PC-9 (cell line): ENCODE data around the gene DLEC1. TPM values are rescaled to one million over a fixed set of nuclear protein-coding genes. Genes with fewer than 3 reads are reported as not detected.

Experiments used
- BruUV-seq: library from RNA; stranded (reverse); fragments of 400-500 nt; replicated peaks from 2 replicates; lab custom pipeline; 2021; lab: Mats Ljungman, UMichigan
- CTCF ChIA-PET: fragments of 300-600 bp; sonication (Branson Sonifier 250); formaldehyde crosslinking; loops from one replicate; lab custom pipeline; 2022; ENCODE audit warnings: antibody characterized with exemption; lab: Charles Lee
- POLR2A ChIA-PET: fragments of 300-600 bp; sonication (Branson Sonifier 250); formaldehyde crosslinking; loops from one replicate; lab custom pipeline; 2022; ENCODE audit warnings: antibody characterized with exemption; ENCODE audit not compliant: unreplicated experiment; lab: Charles Lee
- DNase-seq, 2 experiments: peaks; one replicate each; pipeline versions ENCODE4 v3.0.0 to v3.0.0-alpha.2; 2015 to 2022; ENCODE audit warnings: mixed read lengths in 1 of 2
- H2AFZ ChIP-seq: fragments of 200-600 bp; sonication (generic); 2 replicates; pipeline ENCODE4 v1.8.1; 2017; ENCODE audit warnings: antibody characterized with exemption
- H3F3A ChIP-seq: fragments of 200-600 bp; sonication (generic); 2 replicates; pipeline ENCODE4 v1.8.1; 2017; ENCODE audit warnings: antibody characterized with exemption, mild to moderate bottlenecking, low read depth; ENCODE audit not compliant: insufficient read depth
- H3K27ac ChIP-seq: fragments of 200-600 bp; sonication (generic); 2 replicates; pipeline ENCODE4 v1.6.1; 2016; ENCODE audit warnings: mixed run types
- H3K27me3 ChIP-seq: fragments of 200-600 bp; sonication (generic); 2 replicates; pipeline ENCODE4 v1.6.1; 2016; ENCODE audit warnings: low read depth, mixed run types; ENCODE audit not compliant: insufficient read depth
- H3K36me3 ChIP-seq: fragments of 200-600 bp; sonication (generic); 2 replicates; pipeline ENCODE4 v1.6.1; 2016; ENCODE audit warnings: low read depth, mixed run types
- H3K4me1 ChIP-seq: fragments of 200-600 bp; sonication (generic); replicated peaks from 2 replicates; pipeline ENCODE4 v1.6.1; 2016; ENCODE audit warnings: mixed run types; ENCODE audit not compliant: insufficient read depth
- H3K4me2 ChIP-seq: fragments of 200-600 bp; sonication (generic); 2 replicates; pipeline ENCODE4 v1.6.1; 2017; ENCODE audit warnings: mixed run types
- H3K4me3 ChIP-seq: fragments of 200-600 bp; sonication (generic); 2 replicates; pipeline ENCODE4 v1.6.1; 2016; ENCODE audit warnings: mixed run types
- H3K79me2 ChIP-seq: fragments of 200-600 bp; sonication (generic); 2 replicates; pipeline ENCODE4 v1.6.1; 2017; ENCODE audit warnings: low read depth, mixed run types
- H3K9me2 ChIP-seq: fragments of 200-600 bp; sonication (generic); 2 replicates; pipeline ENCODE4 v1.8.1; 2017; ENCODE audit warnings: mild to moderate bottlenecking; ENCODE audit not compliant: insufficient read depth
- H3K9me3 ChIP-seq: fragments of 200-600 bp; sonication (generic); 2 replicates; pipeline ENCODE4 v1.8.1; 2016; ENCODE audit warnings: low read depth; ENCODE audit not compliant: insufficient read depth
- H4K20me1 ChIP-seq: fragments of 200-600 bp; sonication (generic); 2 replicates; pipeline ENCODE4 v1.8.1; 2017; ENCODE audit not compliant: insufficient read depth
- CTCF ChIP-seq: fragments of 200-600 bp; sonication (generic); conservative IDR thresholded peaks from 2 replicates; pipeline ENCODE4 v1.6.1; 2017; ENCODE audit warnings: mixed run types, antibody characterized with exemption, mild to moderate bottlenecking, moderate library complexity
- EZH2 ChIP-seq: fragments of 200-600 bp; sonication (generic); IDR thresholded peaks from 2 replicates; pipeline ENCODE4 v1.8.0; 2017; ENCODE audit warnings: antibody characterized with exemption, low read depth
- intact Hi-C: fragments of 100-400 bp; cut with micrococcal nuclease; formaldehyde crosslinking; loops from one replicate; pipeline ENCODE4 v1.10.0; 2022; ENCODE audit not compliant: unreplicated experiment
- total RNA-seq: library from RNA; stranded (reverse); gene quantifications from 2 replicates; pipeline ENCODE4 v1.2.3, GENCODE V29; 2021

DLEC1 gene
- total RNA-seq, 1 experiment from 2014 or later: 0.35 TPM

- Histone ChIP-seq H3K4me1 (peaks cover 21% of the 10 kb centered on the region), H3K36me3 (no peaks in the 10 kb centered on the region), H3K27ac (no peak overlapping the region), H3K79me2 (no peaks in the 10 kb centered on the region; the same call in 1 of the 2 replicates), H2AFZ (no peak overlapping the region), H3K4me3 (no peak overlapping the region), H3K9me3 (peaks cover 12% of the 10 kb centered on the region; the same call in 1 of the 2 replicates), H3K27me3 (no peaks in the 10 kb centered on the region), H3F3A (peaks cover 18% of the 10 kb centered on the region; the same call in 1 of the 2 replicates), H3K4me2 (no peak overlapping the region), H4K20me1 (no peaks in the 10 kb centered on the region), H3K9me2 (no peaks in the 10 kb centered on the region)
- DNase-seq: no peak
- ChIA-PET CTCF (no interaction called here), POLR2A (no interaction called here)
- no peak for TF ChIP-seq CTCF
- TF ChIP-seq EZH2: no peak
- intact Hi-C loops: no loop called here
- BruUV-seq: no TSS peak
These were observed 107.5 kb downstream of the DLEC1 start for GRCh38 chr3:38146504-38146903.

- no TSS peak for BruUV-seq
- H2AFZ ChIP-seq: no peak overlapping the region
- intact Hi-C loops: no loop called here
- TF ChIP-seq EZH2: no peak
- peaks cover 15% of the 10 kb centered on the region; the same call in 1 of the 2 replicates for H3F3A ChIP-seq
- H3K79me2 ChIP-seq: no peaks in the 10 kb centered on the region; the same call in 1 of the 2 replicates
- no peaks in the 10 kb centered on the region for H4K20me1 ChIP-seq
- no peaks in the 10 kb centered on the region for H3K36me3 ChIP-seq
- ChIA-PET CTCF (no interaction called here), POLR2A (no interaction called here)
- no peak overlapping the region for H3K4me2 ChIP-seq
- H3K4me1 ChIP-seq: peaks cover 21% of the 10 kb centered on the region
- H3K4me3 ChIP-seq: no peak overlapping the region
- DNase-seq: no peak
- H3K9me2 ChIP-seq: no peaks in the 10 kb centered on the region
- H3K9me3 ChIP-seq: peaks cover 12% of the 10 kb centered on the region; the same call in 1 of the 2 replicates
- no peaks in the 10 kb centered on the region for H3K27me3 ChIP-seq
- no peak overlapping the region for H3K27ac ChIP-seq
These were observed 108.4 kb downstream of the DLEC1 start for GRCh38 chr3:38147421-38147820.

GRCh38 chr3:38148311-38148882 is 109.4 kb downstream of the DLEC1 start:
- ChIA-PET CTCF (no interaction called here), POLR2A (interaction anchor here (0.6 kb wide), 1 partner anchor 9 kb away, joined by 5 read pairs; no protein-coding TSS in a partner anchor)
- H4K20me1 ChIP-seq: no peaks in the 10 kb centered on the region
- no peak overlapping the region for H2AFZ ChIP-seq
- H3F3A ChIP-seq: peaks cover 22% of the 10 kb centered on the region; the same call in 1 of the 2 replicates
- H3K27ac ChIP-seq: no peak overlapping the region
- peaks cover 27% of the 10 kb centered on the region for H3K4me1 ChIP-seq
- no peaks in the 10 kb centered on the region for H3K9me2 ChIP-seq
- no TSS peak for BruUV-seq
- no peaks in the 10 kb centered on the region for H3K27me3 ChIP-seq
- intact Hi-C loops: no loop called here
- no peak overlapping the region for H3K4me2 ChIP-seq
- H3K36me3 ChIP-seq: no peaks in the 10 kb centered on the region
- TF ChIP-seq EZH2 (no peak), CTCF (no peak)
- H3K79me2 ChIP-seq: no peaks in the 10 kb centered on the region
- peaks cover 12% of the 10 kb centered on the region; the same call in 1 of the 2 replicates for H3K9me3 ChIP-seq
- no peak overlapping the region for H3K4me3 ChIP-seq
- no peak for DNase-seq
